ENCODE data around the gene GAL3ST3. TPM values are rescaled to one million over a fixed set of nuclear protein-coding genes. Genes with fewer than 3 reads are reported as not detected.
"Not testable (repeated sequence)": the region's sequence is repeated elsewhere in the genome, so short reads cannot be mapped to it uniquely, and the experiment has no call there.

The GAL3ST3 gene, protein sequence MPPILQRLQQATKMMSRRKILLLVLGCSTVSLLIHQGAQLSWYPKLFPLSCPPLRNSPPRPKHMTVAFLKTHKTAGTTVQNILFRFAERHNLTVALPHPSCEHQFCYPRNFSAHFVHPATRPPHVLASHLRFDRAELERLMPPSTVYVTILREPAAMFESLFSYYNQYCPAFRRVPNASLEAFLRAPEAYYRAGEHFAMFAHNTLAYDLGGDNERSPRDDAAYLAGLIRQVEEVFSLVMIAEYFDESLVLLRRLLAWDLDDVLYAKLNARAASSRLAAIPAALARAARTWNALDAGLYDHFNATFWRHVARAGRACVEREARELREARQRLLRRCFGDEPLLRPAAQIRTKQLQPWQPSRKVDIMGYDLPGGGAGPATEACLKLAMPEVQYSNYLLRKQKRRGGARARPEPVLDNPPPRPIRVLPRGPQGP
- total RNA-seq, result under 1 TPM in 1 of 4 donors, not detected in 3; 0.36 TPM
- under 1 TPM in 1 of 3 donors, not detected in 2; 0.03 TPM for polyA plus RNA-seq
- long read RNA-seq, donor 1, result 0 reads
- long read RNA-seq, donor 2, result 0 reads

DNA sequence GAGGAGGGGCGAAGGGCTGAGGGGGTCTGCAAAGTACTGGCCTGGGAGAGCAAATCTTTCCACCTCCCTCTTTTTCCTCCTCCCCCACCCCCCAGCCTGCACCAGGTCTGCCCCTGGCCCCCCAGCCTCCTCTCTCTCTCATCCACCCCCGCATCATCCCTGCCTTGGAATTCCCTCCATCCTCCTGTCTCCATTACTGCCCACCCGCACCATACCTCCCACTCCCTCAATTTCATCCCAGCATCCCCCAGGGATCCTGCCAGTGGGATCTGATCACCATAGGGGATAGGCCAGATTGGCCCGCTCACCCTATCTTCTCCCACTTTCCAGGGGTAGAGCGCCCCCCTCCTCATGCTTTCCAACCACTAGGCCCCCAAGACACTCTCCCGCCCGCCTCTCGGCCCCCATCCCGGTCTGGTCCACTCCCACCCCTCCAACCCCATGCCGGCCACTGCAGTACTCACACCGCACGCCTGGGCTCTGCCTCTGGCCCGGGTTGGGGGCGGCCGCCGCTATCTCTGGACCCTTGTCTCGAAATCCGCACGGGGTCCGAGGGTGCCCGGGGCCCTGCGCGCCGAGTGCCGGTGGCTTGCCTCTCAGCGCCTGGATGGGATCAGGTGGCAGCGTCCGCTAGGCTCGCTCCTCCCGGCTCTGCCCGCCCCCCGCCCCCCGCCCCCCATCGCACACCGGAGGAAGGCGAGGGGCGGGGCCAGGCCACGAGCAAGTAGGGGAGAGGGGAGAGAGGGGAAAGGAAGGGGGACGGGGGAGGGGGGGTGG lies at the start of gene GAL3ST3:
Gene GAL3ST3, minus strand, starts transcription at position 615 of the 777 bp plus-strand sequence. CDS start 3,746 bp downstream, outside the sequence.
- Histone ChIP-seq H3K36me3 (ENCODE audit: insufficient read depth in 1 of 2, low read depth in 1 of 2) (peaks cover 0 to 6% of the 10 kb centered on the region in 2 donors), H3K4me3 (peak within 1 kb of the TSS; percentile 22), H3K27me3 (ENCODE audit: insufficient read depth in 3 of 3, low read length in 2 of 3) (peaks cover 0 to 7% (median 4%) of the 10 kb centered on the region in 3 donors), H3K4me1 (peaks cover 11% of the 10 kb centered on the region), H3K9me3 (no peaks in the 10 kb centered on the region), H3K27ac (no peak within 1 kb of the TSS)
- intact Hi-C loops (cut with DNase I), result no loop called here
- no peak for ATAC-seq
- 8 to 11% (median 10%) methylated on average over 29 to 39 of the region's 39 CpGs for WGBS, 3 donors
- no peak for DNase-seq
- TF ChIP-seq, protein P1, sequence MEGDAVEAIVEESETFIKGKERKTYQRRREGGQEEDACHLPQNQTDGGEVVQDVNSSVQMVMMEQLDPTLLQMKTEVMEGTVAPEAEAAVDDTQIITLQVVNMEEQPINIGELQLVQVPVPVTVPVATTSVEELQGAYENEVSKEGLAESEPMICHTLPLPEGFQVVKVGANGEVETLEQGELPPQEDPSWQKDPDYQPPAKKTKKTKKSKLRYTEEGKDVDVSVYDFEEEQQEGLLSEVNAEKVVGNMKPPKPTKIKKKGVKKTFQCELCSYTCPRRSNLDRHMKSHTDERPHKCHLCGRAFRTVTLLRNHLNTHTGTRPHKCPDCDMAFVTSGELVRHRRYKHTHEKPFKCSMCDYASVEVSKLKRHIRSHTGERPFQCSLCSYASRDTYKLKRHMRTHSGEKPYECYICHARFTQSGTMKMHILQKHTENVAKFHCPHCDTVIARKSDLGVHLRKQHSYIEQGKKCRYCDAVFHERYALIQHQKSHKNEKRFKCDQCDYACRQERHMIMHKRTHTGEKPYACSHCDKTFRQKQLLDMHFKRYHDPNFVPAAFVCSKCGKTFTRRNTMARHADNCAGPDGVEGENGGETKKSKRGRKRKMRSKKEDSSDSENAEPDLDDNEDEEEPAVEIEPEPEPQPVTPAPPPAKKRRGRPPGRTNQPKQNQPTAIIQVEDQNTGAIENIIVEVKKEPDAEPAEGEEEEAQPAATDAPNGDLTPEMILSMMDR (IDR thresholded peaks at IDR 0.05), result no peak

DNA sequence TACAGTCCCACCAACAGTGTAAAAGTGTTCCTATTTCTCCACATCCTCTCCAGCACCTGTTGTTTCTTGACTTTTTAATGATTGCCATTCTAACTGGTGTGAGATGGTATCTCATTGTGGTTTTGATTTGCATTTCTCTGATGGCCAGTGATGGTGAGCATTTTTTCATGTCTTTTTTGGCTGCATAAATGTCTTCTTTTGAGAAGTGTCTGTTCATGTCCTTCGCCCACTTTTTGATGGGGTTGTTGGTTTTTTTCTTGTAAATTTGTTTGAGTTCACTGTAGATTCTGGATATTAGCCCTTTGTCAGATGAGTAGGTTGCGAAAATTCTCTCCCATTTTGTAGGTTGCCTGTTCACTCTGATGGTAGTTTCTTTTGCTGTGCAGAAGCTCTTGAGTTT lies 43.2 kb upstream of the GAL3ST3 start:
- 87 to 100% (median 96%) methylated on average over 2 of the region's 2 CpGs for WGBS, 3 donors
- DNase-seq; H3K27ac ChIP-seq; ATAC-seq; H3K4me1 ChIP-seq; H3K27me3 ChIP-seq (ENCODE audit: insufficient read depth in 3 of 3, low read length in 2 of 3); H3K36me3 ChIP-seq (ENCODE audit: insufficient read depth in 1 of 2, low read depth in 1 of 2); H3K9me3 ChIP-seq; intact Hi-C loops (cut with DNase I); H3K4me3 ChIP-seq: not testable (repeated sequence)

DNA sequence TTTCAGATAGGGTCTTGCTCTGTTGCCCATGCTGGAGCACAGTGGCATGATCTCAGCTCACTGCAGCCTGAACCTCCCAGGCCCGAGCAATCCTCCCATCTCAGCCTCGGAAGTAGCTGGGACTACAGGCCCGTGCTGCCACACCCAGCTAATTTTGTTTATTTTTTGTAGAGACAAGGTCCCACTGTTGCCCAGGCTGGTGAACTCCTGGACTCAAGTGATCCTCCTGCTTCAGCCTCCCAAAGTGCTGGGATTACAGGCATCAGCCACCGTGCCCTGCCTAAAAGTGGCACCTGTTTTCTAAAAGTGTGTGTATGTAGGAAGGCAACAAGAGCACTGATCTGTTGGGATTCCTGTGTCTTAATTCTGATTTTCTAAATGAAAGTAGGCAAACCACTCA lies 41.3 kb upstream of the GAL3ST3 start:
- no peaks in the 10 kb centered on the region for H3K36me3 ChIP-seq (ENCODE audit: insufficient read depth in 1 of 2, low read depth in 1 of 2)
- no peak overlapping the region for H3K27ac ChIP-seq
- H3K4me3 ChIP-seq, result no peak overlapping the region
- no peaks in the 10 kb centered on the region for H3K27me3 ChIP-seq (ENCODE audit: insufficient read depth in 3 of 3, low read length in 2 of 3)
- WGBS, 3 donors, result 87 to 96% (median 94%) methylated on average over 4 of the region's 4 CpGs
- ATAC-seq, result no peak
- TF ChIP-seq, protein P1 (IDR thresholded peaks at IDR 0.05), result no peak
- intact Hi-C loops (cut with DNase I), result no loop called here
- H3K4me1 ChIP-seq, result peaks cover 4% of the 10 kb centered on the region
- no peaks in the 10 kb centered on the region for H3K9me3 ChIP-seq
- no peak for DNase-seq

DNA sequence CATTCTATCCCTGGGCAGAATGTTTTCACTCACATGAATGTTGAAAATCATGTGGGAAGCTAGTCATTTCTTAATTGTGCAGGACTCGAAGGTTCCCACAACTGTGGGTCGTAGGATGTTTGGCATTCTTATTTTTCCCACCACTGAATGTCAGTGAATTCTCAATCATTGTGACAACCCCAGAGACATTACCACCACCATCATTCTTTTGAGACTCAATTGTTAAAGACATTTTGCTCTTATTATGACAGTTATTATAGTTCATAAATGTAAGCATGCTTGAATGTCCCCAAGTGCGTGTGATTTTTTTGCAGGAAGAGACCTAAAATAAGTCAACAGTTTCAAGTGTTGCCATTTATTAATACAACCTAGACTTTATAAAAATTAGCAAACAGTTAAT lies 40.1 kb upstream of the GAL3ST3 start:
- peaks cover 4% of the 10 kb centered on the region for H3K4me1 ChIP-seq
- ATAC-seq (no peak), DNase-seq (no peak)
- no peaks in the 10 kb centered on the region for H3K27me3 ChIP-seq (ENCODE audit: insufficient read depth in 3 of 3, low read length in 2 of 3)
- TF ChIP-seq, protein P1 (IDR thresholded peaks at IDR 0.05), result no peak
- H3K27ac ChIP-seq, result no peak overlapping the region
- H3K36me3 ChIP-seq (ENCODE audit: insufficient read depth in 1 of 2, low read depth in 1 of 2), result no peaks in the 10 kb centered on the region
- no peak overlapping the region for H3K4me3 ChIP-seq
- no peaks in the 10 kb centered on the region for H3K9me3 ChIP-seq
- intact Hi-C loops (cut with DNase I), result no loop called here
- 87 to 91% (median 89%) methylated on average over 3 of the region's 3 CpGs for whole genome bisulfite sequencing, 3 donors
